Hepatocyte (in vitro differentiated cells): ENCODE data around the gene CFAP65.

Experiments
- CTCF ChIP-seq: fragments of 200-600 bp; sonication (generic); IDR thresholded peaks from 2 replicates; pipeline ENCODE4 v1.5.1; 2016; ENCODE audit warnings: antibody characterized with exemption, mild to moderate bottlenecking; ENCODE audit not compliant: poor library complexity
- EZH2 ChIP-seq: fragments of 200-600 bp; sonication (generic); IDR thresholded peaks from 2 replicates; pipeline ENCODE4 v1.6.1; 2016; ENCODE audit warnings: antibody characterized with exemption, mild to moderate bottlenecking, borderline replicate concordance

- TF ChIP-seq EZH2 (no peak), CTCF (no peak)
Measured at GRCh38 chr2:219018726-219019125, 22.6 kb downstream of the CFAP65 start.
